Ectodermal cell (in vitro differentiated cells): Measurements from ENCODE around the gene UBTD1. TPM values are rescaled to one million over a fixed set of nuclear protein-coding genes. Genes with fewer than 3 reads are reported as not detected.
A peak's percentile ranks its signal among the peaks of the same experiment; 100 is the strongest.

ENCODE experiments used
- H3K27ac ChIP-seq: 2 replicates; pipeline ENCODE4 v1.7.0; 2013; ENCODE audit warnings: mild to moderate bottlenecking, low read depth, low read length; ENCODE audit not compliant: insufficient read depth, poor library complexity, severe bottlenecking
- H3K27me3 ChIP-seq: 2 replicates; pipeline ENCODE4 v1.7.0; 2013; ENCODE audit warnings: mild to moderate bottlenecking, low read length; ENCODE audit not compliant: insufficient read depth, control insufficient read depth, poor library complexity, severe bottlenecking
- H3K36me3 ChIP-seq: one replicate; pipeline ENCODE4 v1.7.0; 2013; ENCODE audit warnings: low read length; ENCODE audit not compliant: control insufficient read depth, insufficient read depth
- H3K4me1 ChIP-seq: one replicate; pipeline ENCODE4 v1.7.0; 2013; ENCODE audit warnings: low read length; ENCODE audit not compliant: control insufficient read depth, insufficient read depth
- H3K4me3 ChIP-seq: 2 replicates; pipeline ENCODE4 v1.7.0; 2013; ENCODE audit warnings: low read depth, low read length, control low read depth; ENCODE audit not compliant: insufficient read depth
- H3K9me3 ChIP-seq: 2 replicates; pipeline ENCODE4 v1.7.0; 2013; ENCODE audit warnings: mild to moderate bottlenecking, low read length, moderate library complexity; ENCODE audit not compliant: control insufficient read depth
- WGBS, 2 experiments: methylation state at CpG; one replicate each; pipeline ENCODE4 v1.1.7; 2013; ENCODE audit warnings: missing lambda C conversion rate in 2 of 2; 5-methylcytosine and 5-hydroxymethylcytosine counted together
- polyA plus RNA-seq, 4 experiments: library from polyadenylated mRNA; stranded (reverse); fragments of 50-300 nt; gene quantifications; one replicate each; pipeline ENCODE4 v1.2.3, GENCODE V29; 2013

UBTD1 gene, protein sequence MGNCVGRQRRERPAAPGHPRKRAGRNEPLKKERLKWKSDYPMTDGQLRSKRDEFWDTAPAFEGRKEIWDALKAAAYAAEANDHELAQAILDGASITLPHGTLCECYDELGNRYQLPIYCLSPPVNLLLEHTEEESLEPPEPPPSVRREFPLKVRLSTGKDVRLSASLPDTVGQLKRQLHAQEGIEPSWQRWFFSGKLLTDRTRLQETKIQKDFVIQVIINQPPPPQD
- 12.5 TPM for polyA plus RNA-seq (2013, experiment 1 of 4)
- 12.2 TPM for polyA plus RNA-seq (2013, experiment 2 of 4)
- polyA plus RNA-seq (2013, experiment 3 of 4): 14.3 TPM
- polyA plus RNA-seq (2013, experiment 4 of 4): 14.2 TPM

DNA sequence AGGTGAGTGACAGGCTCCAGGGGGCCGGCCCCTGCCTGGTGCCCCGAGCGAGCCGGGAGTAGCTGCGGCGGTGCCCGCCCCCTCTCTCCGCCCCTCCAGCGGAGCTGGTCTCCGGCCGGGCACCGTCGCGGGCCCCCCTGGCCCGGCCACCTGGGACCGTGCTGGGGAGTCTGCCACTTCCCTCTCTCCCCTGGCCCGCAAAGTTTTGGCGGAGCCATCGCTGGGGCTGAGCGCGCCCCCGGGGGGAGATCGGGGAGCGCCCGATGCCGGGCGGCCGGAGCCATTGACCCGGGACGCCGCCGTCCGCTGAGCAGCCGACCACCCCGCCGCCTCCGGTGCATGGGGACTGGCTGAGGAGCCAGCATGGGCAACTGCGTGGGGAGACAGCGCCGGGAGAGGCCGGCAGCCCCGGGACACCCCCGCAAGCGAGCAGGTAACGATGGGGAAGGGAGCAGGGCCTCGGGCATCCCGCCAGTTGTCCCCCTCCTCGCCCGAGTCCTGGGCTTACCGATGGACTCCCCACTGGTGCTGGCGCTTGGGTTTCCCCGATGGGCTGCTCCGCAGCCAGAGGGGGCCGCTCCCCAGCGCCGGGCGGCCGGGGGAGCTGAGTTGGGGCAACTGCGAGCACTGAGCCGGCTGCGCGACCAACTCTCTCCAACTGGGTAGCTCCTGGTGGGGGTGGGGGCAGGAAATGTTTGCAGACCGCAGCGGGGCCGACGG lies at the start of gene UBTD1:
Gene UBTD1, plus strand, starts transcription at position 84 of the 720 bp plus-strand sequence. Its CDS starts 280 bp downstream, at position 364.
- peaks cover 19% of the 10 kb centered on the region for H3K4me1 ChIP-seq
- 0% methylated on average over 66 of the region's 66 CpGs for WGBS, 2 experiments
- peak within 1 kb of the TSS; percentile 89 for H3K4me3 ChIP-seq
- peak within 1 kb of the TSS; percentile 74 for H3K27ac ChIP-seq
- no peaks in the 10 kb centered on the region for H3K36me3 ChIP-seq
- H3K9me3 ChIP-seq: no peaks in the 10 kb centered on the region
- peaks cover 35% of the 10 kb centered on the region for H3K27me3 ChIP-seq

DNA sequence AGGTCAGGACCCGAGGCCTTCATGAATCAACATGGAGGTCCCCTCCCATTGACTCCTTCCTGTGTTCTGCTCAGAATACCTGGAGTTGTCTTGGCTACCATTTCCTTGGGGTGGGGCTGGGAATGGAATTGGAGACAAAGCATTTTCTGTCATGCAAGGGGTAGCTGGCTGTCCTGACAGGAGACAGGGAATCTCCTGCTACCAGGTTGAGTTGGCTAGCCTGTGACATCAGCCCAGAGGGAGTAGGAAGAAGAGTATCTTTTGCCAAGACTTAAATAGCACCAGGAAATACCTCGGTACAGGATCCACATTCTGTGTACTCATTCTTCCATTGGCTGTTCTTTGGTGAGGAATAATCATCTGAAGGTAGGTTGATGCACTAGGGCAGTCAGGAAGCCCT lies 47.9 kb upstream of the UBTD1 start:
- Histone ChIP-seq H3K27me3 (no peaks in the 10 kb centered on the region), H3K36me3 (peaks cover 31% of the 10 kb centered on the region), H3K27ac (no peak overlapping the region), H3K9me3 (no peaks in the 10 kb centered on the region), H3K4me1 (peaks cover 7% of the 10 kb centered on the region), H3K4me3 (no peak overlapping the region)
- 94 to 95% methylated on average over 2 of the region's 2 CpGs for WGBS, 2 experiments

DNA sequence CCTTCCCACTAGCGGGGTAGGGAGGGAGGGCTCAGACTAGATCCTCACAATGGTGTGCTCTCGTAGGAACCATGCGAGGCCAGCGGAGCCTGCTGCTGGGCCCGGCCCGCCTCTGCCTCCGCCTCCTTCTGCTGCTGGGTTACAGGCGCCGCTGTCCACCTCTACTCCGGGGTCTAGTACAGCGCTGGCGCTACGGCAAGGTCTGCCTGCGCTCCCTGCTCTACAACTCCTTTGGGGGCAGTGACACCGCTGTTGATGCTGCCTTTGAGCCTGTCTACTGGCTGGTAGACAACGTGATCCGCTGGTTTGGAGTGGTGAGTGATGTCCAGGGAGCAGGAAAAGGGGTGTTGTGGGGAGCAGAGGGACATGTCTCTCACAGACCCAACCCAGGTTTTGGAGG lies 47.1 kb upstream of the UBTD1 start:
- no peaks in the 10 kb centered on the region for H3K9me3 ChIP-seq
- peaks cover 7% of the 10 kb centered on the region for H3K4me1 ChIP-seq
- no peak overlapping the region for H3K4me3 ChIP-seq
- no peak overlapping the region for H3K27ac ChIP-seq
- H3K27me3 ChIP-seq: no peaks in the 10 kb centered on the region
- 94 to 95% methylated on average over 17 of the region's 17 CpGs for WGBS, 2 experiments
- H3K36me3 ChIP-seq: peaks cover 35% of the 10 kb centered on the region

DNA sequence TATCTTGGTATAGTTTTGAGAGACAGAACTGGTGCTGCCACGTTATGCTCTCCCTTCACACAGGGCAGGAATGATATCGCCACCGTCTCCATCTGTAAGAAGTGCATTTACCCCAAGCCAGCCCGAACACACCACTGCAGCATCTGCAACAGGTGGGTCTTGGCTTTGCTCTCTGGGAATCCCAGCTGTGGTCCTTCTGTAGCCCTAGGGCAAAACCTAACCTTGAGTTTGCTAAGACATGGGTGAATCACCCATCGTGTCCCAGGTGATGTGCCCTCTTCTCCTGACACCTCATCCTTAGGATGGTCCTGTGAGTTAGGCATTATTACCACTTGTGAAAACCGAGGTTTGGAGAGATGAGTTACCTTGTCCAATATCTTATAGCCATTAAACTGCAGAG lies 46.4 kb upstream of the UBTD1 start:
- Histone ChIP-seq H3K4me3 (no peak overlapping the region), H3K27me3 (no peaks in the 10 kb centered on the region), H3K36me3 (peaks cover 42% of the 10 kb centered on the region), H3K4me1 (peaks cover 2% of the 10 kb centered on the region), H3K9me3 (no peaks in the 10 kb centered on the region), H3K27ac (no peak overlapping the region)
- WGBS, 2 experiments: 96 to 97% methylated on average over 6 of the region's 6 CpGs

DNA sequence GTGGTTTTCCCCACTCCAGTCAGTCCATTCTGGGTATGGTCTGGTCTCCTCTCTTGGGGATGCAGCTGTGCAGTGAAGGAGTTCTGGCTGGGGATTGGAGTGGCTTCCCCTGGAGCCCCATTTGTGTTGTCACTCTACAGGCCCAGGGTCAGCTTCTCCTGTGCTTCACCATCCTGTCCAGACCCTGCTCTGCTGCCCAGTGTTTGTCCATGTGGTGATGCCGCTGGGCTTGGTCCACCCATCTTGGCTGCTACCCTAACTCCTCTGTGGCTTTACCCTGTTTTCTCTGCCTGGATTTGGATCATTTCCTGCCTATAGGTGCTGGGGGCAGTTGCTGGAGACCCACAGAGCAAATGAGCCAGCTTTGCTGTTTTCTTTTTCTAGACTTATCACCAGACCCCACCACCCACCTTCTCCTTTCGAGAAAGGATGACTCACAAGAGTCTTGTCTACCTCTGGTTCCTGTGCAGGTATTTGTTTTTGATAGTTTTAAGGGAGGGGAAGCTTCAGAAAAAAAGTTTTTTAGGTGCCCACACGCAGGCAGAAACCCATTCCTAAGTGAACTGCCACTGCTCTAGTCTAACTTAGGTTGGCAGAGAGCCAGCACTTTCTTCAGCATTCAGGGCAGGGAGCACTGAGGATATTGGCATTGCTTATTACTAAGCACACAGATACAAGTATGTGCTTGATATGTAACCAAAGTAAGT lies 44.2 kb upstream of the UBTD1 start:
- 97 to 98% methylated on average over 3 of the region's 3 CpGs for WGBS, 2 experiments
- H3K36me3 ChIP-seq: peaks cover 62% of the 10 kb centered on the region
- H3K4me3 ChIP-seq: no peak overlapping the region
- no peak overlapping the region for H3K27ac ChIP-seq
- H3K9me3 ChIP-seq: no peaks in the 10 kb centered on the region
- H3K27me3 ChIP-seq: no peaks in the 10 kb centered on the region
- no peaks in the 10 kb centered on the region for H3K4me1 ChIP-seq

DNA sequence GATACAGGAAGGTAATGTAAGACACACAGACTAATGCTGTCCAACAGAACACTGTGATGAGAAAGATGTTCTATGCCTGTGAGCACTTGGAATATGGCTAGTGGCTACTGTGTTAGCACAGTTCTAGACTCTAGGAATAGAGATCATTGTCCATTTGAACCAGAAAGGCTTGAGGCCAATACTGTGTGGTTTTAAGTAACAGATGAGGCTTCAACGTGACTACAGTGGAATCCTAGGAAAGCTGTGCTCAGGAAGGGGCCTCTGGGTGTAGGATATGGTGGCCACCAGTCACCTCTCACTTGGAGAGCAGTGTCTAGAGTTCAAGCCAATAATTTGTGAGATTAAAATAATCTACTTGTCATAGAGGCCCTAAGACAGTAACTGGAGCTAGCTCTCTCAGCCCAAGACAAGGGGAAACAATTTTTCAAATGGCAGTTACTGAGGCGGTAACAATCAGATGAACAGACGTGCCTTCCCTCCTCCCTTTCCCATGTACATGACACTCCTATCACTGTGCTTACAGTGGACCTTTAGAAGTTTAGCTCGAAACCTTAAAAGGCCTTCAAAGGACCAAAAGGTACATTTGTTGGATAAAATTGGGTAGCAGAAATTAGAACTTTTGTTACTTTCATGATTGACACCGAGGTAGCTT lies 42.6 kb upstream of the UBTD1 start:
- H3K27ac ChIP-seq: no peak overlapping the region
- no peak overlapping the region for H3K4me3 ChIP-seq
- no peaks in the 10 kb centered on the region for H3K9me3 ChIP-seq
- no peaks in the 10 kb centered on the region for H3K4me1 ChIP-seq
- no peaks in the 10 kb centered on the region for H3K27me3 ChIP-seq
- 73 to 78% methylated on average over 5 of the region's 5 CpGs for WGBS, 2 experiments
- peaks cover 73% of the 10 kb centered on the region for H3K36me3 ChIP-seq

DNA sequence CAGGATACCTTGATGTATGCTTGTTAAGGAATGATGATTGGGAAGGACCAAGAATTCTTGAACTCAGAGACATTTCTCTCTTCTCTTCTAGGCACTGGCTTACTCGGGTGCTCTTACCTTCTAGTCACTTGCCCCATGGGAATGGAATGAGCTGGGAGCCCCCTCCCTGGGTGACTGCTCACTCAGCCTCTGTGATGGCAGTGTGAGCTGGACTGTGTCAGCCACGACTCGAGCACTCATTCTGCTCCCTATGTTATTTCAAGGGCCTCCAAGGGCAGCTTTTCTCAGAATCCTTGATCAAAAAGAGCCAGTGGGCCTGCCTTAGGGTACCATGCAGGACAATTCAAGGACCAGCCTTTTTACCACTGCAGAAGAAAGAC lies 42.0 kb upstream of the UBTD1 start:
- Histone ChIP-seq H3K4me3 (no peak overlapping the region), H3K9me3 (no peaks in the 10 kb centered on the region), H3K4me1 (no peaks in the 10 kb centered on the region), H3K36me3 (peaks cover 74% of the 10 kb centered on the region), H3K27me3 (no peaks in the 10 kb centered on the region), H3K27ac (no peak overlapping the region)
- 93 to 94% methylated on average over 3 of the region's 3 CpGs for WGBS, 2 experiments

DNA sequence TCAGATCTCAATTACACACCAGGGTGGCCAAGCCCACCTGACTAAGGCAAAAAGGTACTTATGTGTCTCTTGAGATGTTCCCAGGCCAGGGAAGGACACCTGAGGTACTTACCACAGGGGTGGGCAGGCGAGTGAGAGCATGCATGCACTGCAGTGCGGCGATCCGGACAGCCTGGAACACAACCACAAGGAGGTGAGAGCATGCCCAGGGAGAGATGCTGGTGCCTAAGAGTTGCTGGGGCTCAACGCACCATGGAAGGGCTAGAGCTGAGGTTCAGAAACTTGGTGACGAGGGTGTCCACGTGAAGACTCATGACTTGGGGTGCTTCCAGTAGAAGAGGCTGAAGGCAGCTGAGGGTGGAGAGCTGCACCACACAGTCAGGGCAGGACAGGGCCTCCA lies 39.6 kb upstream of the UBTD1 start:
- Histone ChIP-seq H3K4me3 (no peak overlapping the region), H3K36me3 (peaks cover 83% of the 10 kb centered on the region)
- 96% methylated on average over 7 of the region's 7 CpGs for WGBS, 2 experiments

DNA sequence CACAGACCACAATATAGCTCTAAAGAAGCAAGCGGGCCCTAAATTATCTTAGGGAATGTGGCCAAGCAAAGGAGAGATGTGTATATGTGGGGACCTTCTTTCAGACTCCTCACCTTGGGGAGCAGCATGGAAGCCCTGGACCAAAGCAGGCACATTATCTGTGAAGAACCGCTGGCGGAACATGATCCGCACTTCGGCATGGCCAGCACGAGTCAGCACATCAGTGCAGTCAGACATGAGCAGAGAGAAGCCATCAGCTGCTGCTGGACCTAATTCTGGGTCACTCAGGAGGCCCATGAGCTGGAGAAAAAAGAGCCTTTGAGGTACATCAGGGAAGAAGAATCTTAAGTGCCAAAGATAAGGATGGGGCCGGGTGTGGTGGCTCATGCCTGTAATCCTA lies 38.8 kb upstream of the UBTD1 start:
- Histone ChIP-seq H3K27ac (no peak overlapping the region), H3K4me3 (no peak overlapping the region), H3K27me3 (no peaks in the 10 kb centered on the region), H3K9me3 (no peaks in the 10 kb centered on the region), H3K4me1 (no peaks in the 10 kb centered on the region), H3K36me3 (peaks cover 82% of the 10 kb centered on the region)
- 81 to 83% methylated on average over 7 of the region's 7 CpGs for WGBS, 2 experiments

More for the DNA sequence above, 39.6 kb upstream of the UBTD1 start:
- Histone ChIP-seq H3K27ac (no peak overlapping the region), H3K4me1 (no peaks in the 10 kb centered on the region), H3K9me3 (no peaks in the 10 kb centered on the region), H3K27me3 (no peaks in the 10 kb centered on the region)

DNA sequence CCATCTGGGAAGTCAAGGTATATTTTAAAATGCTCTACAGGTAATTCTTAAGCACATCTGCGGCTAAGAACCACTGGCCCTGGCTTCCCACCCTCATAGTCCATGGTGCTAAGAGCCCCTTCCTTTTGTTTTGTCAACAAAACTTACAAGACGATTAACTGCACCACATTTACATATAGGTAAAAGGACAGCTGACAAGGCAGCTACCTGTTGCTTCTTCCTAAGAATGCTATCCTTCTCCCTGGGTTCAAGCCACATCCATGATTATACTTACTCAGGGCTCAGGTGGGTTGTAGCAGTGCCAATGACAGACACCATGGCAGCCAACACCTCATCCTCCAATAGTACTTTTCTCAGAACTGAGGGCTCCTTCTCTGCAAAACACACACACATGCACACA lies 36.4 kb upstream of the UBTD1 start:
- no peak overlapping the region for H3K27ac ChIP-seq
- H3K36me3 ChIP-seq: peaks cover 78% of the 10 kb centered on the region
- H3K9me3 ChIP-seq: no peaks in the 10 kb centered on the region
- H3K4me1 ChIP-seq: no peaks in the 10 kb centered on the region
- no peaks in the 10 kb centered on the region for H3K27me3 ChIP-seq
- 94 to 95% methylated on average over 2 of the region's 2 CpGs for WGBS, 2 experiments
- no peak overlapping the region for H3K4me3 ChIP-seq
